Activated naive CD8-positive, alpha-beta T cell treated with anti-CD3 and anti-CD28 coated beads for 36 hours (primary cell): Measurements from ENCODE around the gene TIGD6. TPM values are rescaled to one million over a fixed set of nuclear protein-coding genes. Genes with fewer than 3 reads are reported as not detected.
A peak's percentile ranks its signal among the peaks of the same experiment; 100 is the strongest.

Experiments
- DNase-seq: peaks from one replicate; pipeline ENCODE4 v3.0.0; 2021
- H3K27ac Mint-ChIP-seq: one replicate; pipeline ENCODE4 v1.8.0; 2022; ENCODE audit warnings: mild to moderate bottlenecking, moderate library complexity, mixed read lengths
- H3K27me3 Mint-ChIP-seq: one replicate; pipeline ENCODE4 v1.8.0; 2022; ENCODE audit warnings: mild to moderate bottlenecking, mixed read lengths
- H3K36me3 Mint-ChIP-seq: one replicate; pipeline ENCODE4 v1.8.0; 2021; ENCODE audit warnings: mild to moderate bottlenecking, mixed read lengths
- H3K4me1 Mint-ChIP-seq: one replicate; pipeline ENCODE4 v1.8.0; 2021; ENCODE audit warnings: mixed read lengths
- H3K4me3 Mint-ChIP-seq: one replicate; pipeline ENCODE4 v1.8.0; 2022; ENCODE audit warnings: mild to moderate bottlenecking, moderate library complexity, mixed read lengths
- H3K9me3 Mint-ChIP-seq: one replicate; pipeline ENCODE4 v1.8.0; 2022; ENCODE audit warnings: mixed read lengths
- total RNA-seq, 2 experiments: library from RNA; stranded (reverse); gene quantifications; one replicate each; pipeline ENCODE4 v1.2.3, GENCODE V29; 2021

TIGD6 gene
- total RNA-seq, 2 experiments from 2014 or later = 1.7 to 1.9 TPM

DNA sequence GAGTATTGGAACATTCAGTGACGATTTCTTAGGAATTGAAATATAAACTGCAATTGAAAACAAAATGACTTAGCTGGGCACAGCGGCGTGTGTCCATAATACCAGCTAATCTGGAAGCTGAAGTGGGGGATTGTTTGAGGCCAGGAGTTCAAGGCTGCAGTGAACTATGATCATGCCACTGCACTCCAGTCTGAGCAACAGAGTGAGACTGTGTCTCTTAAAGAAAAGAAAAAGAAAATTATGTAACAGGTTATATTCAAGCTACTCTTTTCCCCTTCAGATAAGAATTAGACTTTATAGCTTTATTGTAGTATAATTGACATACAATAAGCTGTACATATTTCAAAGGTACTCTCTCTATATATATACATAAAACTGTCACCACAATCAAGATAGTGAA, 33.5 kb downstream of the TIGD6 start:
- Mint-ChIP-seq H3K27me3 (no peaks in the 10 kb centered on the region), H3K27ac (no peak overlapping the region), H3K36me3 (peaks cover 7% of the 10 kb centered on the region), H3K9me3 (no peaks in the 10 kb centered on the region), H3K4me1 (peaks cover 13% of the 10 kb centered on the region), H3K4me3 (no peak overlapping the region)
- no peak for DNase-seq

DNA sequence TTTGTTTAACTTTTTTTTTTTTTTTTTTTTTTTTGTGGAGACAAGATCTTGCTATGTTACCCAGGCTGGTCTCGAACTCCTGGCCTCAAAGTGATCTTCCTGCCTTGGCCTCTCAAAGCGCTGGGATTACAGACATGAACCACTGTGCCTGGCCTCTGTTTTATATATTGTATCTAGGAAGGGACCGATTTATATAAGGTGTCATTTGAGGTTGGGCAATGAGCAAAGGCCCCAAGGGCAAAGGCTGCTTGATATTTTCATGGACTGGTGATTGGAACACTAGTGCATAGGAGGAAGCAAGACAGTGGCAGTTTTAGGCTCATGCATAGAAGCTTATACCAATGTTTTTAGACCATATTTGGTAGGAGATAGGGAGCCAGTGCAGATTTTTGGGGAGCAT, 36.7 kb downstream of the TIGD6 start:
- DNase-seq = no peak
- no peaks in the 10 kb centered on the region for H3K27me3 Mint-ChIP-seq
- H3K4me3 Mint-ChIP-seq = no peak overlapping the region
- H3K36me3 Mint-ChIP-seq = peaks cover 10% of the 10 kb centered on the region
- H3K9me3 Mint-ChIP-seq = no peaks in the 10 kb centered on the region
- H3K27ac Mint-ChIP-seq = no peak overlapping the region
- H3K4me1 Mint-ChIP-seq = peaks cover 33% of the 10 kb centered on the region

DNA sequence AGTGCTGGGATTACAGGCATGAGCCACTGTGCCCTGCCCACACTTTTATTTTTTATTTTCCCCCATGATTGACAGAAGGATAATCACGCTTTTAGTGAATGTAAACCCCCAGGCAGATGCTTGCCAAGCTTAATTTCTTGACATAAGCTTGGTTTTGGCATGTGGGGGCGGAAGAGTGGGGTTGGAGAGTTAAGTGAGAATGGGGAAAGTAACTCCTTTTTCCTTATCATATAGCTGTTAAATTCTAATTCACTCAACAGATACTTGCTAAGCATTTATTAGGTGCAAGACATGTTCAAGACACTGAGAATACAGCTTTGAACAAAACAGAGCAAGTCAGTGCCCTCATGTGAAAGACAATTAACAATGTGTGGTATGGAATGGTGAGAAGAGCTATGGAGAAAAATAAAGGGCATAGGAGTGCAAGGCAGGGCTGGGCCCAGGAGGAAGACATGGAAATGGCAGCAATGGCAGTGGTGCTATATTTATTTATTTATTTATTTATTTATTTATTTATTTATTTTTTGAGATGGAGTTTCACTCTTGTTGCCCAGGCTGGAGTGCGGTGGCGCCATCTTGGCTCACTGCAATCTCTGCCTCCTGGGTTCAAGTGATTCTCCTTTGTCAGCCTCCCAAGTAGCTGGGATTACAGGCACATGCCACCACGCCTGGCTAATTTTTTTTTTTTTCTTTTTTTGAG, 37.7 kb downstream of the TIGD6 start:
- Mint-ChIP-seq H3K4me1 (peaks cover 33% of the 10 kb centered on the region), H3K27ac (no peak overlapping the region), H3K27me3 (no peaks in the 10 kb centered on the region), H3K9me3 (no peaks in the 10 kb centered on the region), H3K36me3 (peaks cover 10% of the 10 kb centered on the region), H3K4me3 (no peak overlapping the region)
- DNase-seq = no peak

DNA sequence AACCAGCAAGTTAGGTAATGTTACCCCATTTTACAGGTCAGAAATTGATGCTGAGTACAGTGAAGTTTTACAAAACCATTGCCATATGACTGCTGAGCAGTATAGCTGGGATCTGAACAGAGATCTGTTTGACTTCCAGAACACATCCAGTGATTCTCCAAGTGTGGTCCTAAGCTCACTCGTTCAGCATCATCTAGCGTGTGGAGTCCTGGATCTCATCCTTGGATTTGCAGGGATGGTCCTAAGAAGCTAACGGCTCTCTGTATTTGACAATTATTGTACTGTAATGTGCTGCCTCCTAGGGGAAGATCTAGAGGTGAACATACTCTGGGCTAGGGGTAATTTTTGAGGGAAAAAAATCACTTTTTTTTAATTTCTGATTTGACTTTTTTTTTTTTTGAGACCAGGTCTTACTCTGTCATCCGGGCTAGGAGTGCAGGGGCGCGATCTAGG, 38.5 kb downstream of the TIGD6 start:
- H3K4me1 Mint-ChIP-seq = peaks cover 29% of the 10 kb centered on the region
- no peaks in the 10 kb centered on the region for H3K9me3 Mint-ChIP-seq
- peaks cover 10% of the 10 kb centered on the region for H3K36me3 Mint-ChIP-seq
- H3K27me3 Mint-ChIP-seq = no peaks in the 10 kb centered on the region
- H3K4me3 Mint-ChIP-seq = peak overlapping the region; percentile 96
- DNase-seq = no peak
- H3K27ac Mint-ChIP-seq = peak overlapping the region; percentile 48

DNA sequence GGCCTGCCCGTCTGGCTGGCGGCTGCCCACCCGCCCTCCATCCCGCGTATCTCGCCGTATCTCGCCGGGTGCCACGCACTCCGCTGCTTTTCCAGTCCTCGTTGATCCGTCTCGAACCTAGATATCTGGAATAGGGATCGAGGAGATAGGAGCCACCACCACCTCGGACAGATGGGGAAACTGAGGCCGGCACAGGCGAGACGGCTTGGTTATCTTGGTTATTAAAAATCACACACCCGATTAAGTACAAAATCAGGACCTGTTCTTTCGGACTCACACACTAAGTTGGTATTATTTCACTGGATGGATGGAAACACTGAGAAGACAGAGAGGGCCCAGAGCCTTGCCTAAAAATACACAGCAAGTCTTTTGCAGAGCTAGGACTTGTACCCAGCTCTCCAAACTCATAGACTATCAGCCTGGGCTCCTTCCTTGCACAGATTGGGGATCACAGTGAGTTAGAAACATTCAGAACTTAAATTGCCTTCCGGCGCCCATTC, 39.2 kb downstream of the TIGD6 start:
- peaks cover 29% of the 10 kb centered on the region for H3K4me1 Mint-ChIP-seq
- no peaks in the 10 kb centered on the region for H3K9me3 Mint-ChIP-seq
- H3K36me3 Mint-ChIP-seq = peaks cover 10% of the 10 kb centered on the region
- peak overlapping the region; percentile 96 for H3K4me3 Mint-ChIP-seq
- no peaks in the 10 kb centered on the region for H3K27me3 Mint-ChIP-seq
- H3K27ac Mint-ChIP-seq = peak overlapping the region; percentile 39
- no peak for DNase-seq

DNA sequence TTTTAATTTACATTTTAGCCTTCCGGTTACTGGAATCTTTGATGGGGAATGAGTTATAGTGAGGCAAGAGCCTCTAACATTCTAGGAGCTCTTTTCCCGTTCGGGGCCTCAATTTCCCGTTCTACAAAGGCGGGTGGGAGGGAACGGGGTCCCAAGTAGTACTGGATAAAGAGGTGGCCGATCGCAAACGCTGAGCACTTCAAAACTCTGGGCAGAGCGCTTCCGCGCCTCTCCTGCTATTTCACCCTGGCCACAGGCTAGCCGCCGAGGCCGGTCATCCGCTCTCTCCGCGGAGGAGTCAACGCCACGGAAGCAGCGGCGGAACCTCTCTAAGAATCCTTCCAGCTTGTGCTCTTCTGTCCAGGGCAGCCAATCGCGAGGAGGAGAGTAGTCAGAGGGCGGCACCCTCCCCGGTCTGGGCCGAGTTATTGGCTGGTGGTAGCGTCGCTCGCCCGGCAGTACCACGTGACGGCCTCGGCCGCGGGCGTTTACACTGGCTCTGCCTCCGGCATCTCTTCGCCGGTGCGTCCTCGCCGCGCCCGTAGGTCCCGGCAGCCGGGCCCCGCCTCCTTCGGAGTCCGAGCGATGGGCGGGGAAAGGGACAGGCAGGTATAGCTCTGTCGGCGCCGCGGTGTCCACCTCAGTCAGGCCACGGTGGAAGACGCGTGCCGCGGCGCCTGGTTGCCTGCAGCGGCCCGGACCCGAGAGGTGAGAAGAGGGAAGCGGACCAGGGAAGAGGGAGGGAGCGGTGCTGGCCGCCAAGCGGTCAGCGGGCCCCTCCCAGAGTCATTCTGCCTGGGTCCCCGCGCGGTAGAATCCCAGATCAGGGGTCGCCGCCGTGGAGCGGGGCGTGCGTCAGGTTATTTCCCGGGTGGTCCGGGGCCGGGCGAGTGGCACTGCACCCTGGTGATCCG, 39.9 kb downstream of the TIGD6 start, which contains the start of gene SLC26A2:
TSS of gene SLC26A2 (plus strand) at position 487 of the 914 bp plus-strand sequence. CDS start 16,895 bp downstream, outside the sequence.
- peak within 1 kb of the TSS; percentile 96 for H3K4me3 Mint-ChIP-seq
- H3K36me3 Mint-ChIP-seq = peaks cover 10% of the 10 kb centered on the region
- H3K9me3 Mint-ChIP-seq = no peaks in the 10 kb centered on the region
- peaks cover 29% of the 10 kb centered on the region for H3K4me1 Mint-ChIP-seq
- H3K27ac Mint-ChIP-seq = peak within 1 kb of the TSS; percentile 97
- no peaks in the 10 kb centered on the region for H3K27me3 Mint-ChIP-seq
- DNase-seq = peak; percentile 95

DNA sequence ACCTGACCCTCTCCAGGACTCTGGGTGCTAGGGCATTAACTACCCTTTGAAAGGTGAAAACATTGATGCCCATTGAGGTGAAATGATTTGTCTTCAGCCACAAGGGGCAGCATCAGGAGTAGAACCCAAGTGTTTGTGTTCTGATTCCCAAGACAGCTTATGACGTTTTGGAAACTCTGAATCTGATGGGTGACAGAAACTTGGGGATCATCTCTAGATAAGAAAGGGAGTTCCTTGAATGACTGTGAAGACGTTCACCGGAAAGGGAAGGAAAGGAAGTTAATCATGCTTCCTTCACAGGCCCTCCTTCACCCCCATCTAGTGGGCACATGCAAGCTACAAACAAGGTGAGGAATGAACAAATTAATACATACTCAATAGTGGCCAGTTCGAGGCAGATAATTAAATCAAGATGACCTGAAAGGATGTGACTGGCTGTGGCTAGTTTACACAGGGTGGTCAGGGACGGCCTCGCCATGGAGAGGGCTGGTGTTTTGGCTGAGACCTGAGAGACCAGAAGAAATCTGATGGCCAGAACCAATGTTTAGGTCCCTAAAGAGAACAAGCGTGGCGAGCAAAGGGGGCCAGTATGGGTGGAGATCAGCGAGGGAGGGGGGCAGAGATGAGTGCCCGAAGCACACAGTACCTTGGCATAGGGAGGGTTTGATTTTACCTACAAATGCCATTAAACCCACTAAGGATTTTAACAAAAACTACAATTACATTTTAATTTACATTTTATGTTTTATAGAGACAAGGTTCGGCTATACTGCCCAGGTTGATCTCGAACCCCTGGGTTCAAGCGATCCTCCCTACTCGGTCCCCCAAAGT, 40.8 kb downstream of the TIGD6 start:
- peak overlapping the region; percentile 96 for H3K4me3 Mint-ChIP-seq
- H3K27ac Mint-ChIP-seq = peak overlapping the region; percentile 97
- DNase-seq = peak; percentile 52
- H3K4me1 Mint-ChIP-seq = peaks cover 29% of the 10 kb centered on the region
- peaks cover 10% of the 10 kb centered on the region for H3K36me3 Mint-ChIP-seq
- no peaks in the 10 kb centered on the region for H3K9me3 Mint-ChIP-seq
- H3K27me3 Mint-ChIP-seq = no peaks in the 10 kb centered on the region

DNA sequence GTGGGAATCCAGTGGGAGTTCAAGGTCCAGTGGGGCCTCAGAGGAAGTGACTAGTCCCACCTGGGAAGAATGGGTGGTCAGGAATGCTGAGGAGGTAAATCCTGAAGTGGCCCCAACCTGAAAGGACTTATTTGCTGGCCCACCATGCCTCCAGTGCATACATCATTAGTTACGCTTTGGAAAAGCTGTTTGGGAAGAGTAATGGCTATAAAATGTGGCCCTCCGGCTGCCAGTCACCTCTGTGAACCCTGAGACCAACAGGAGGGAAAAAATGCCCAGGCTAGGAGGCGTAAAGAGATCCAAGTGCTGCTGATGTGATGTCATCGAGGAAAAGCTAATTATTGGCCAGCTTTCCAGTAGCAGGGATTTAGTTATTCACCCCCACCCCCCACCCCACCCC, 42.6 kb downstream of the TIGD6 start:
- H3K9me3 Mint-ChIP-seq = no peaks in the 10 kb centered on the region
- peaks cover 29% of the 10 kb centered on the region for H3K4me1 Mint-ChIP-seq
- H3K27ac Mint-ChIP-seq = no peak overlapping the region
- H3K4me3 Mint-ChIP-seq = no peak overlapping the region
- no peaks in the 10 kb centered on the region for H3K27me3 Mint-ChIP-seq
- peaks cover 9% of the 10 kb centered on the region for H3K36me3 Mint-ChIP-seq
- no peak for DNase-seq

DNA sequence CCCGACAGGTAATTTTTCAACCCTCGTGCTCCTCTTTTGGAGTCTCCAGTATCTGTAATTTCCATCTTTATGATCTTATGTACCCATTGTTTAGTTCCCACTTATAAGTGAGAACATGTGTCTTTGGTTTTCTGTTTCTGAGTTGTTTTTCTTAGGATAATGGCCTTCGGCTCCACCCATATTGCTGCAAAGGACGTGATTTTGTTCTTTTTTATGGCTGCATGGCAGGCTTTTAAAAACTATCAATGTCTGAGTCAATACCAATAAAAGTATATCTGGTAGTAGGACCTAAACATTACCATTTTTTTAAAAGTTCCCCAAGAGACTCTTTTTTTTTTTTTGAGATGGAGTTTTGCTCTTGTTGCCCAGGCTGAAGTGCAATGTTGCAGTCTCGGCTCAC, 43.8 kb downstream of the TIGD6 start:
- no peak for DNase-seq
- peaks cover 17% of the 10 kb centered on the region for H3K4me1 Mint-ChIP-seq
- H3K27me3 Mint-ChIP-seq = no peaks in the 10 kb centered on the region
- no peak overlapping the region for H3K4me3 Mint-ChIP-seq
- H3K27ac Mint-ChIP-seq = no peak overlapping the region
- H3K36me3 Mint-ChIP-seq = peaks cover 3% of the 10 kb centered on the region
- H3K9me3 Mint-ChIP-seq = no peaks in the 10 kb centered on the region

DNA sequence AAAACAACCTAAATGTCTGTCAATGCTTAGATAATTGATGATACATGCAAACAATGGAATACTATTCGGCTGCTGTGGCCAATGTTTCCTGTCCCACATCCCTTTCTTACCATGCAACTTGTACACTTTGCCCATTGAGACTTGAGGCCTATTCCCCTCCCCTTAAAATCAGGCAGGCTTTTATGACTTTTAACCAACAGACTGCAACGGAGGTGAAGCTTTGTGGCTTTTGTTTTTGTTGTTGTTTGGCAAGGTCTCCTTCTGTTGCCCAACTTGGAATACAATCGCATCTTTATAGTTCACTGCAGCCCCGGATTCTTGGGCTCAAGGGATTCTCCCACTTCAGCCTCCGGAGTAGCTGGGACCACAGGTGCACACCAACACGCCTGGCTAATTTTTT, 45.7 kb downstream of the TIGD6 start:
- Mint-ChIP-seq H3K9me3 (no peaks in the 10 kb centered on the region), H3K27ac (no peak overlapping the region), H3K27me3 (no peaks in the 10 kb centered on the region), H3K36me3 (no peaks in the 10 kb centered on the region), H3K4me3 (no peak overlapping the region), H3K4me1 (peaks cover 7% of the 10 kb centered on the region)
- DNase-seq = no peak

DNA sequence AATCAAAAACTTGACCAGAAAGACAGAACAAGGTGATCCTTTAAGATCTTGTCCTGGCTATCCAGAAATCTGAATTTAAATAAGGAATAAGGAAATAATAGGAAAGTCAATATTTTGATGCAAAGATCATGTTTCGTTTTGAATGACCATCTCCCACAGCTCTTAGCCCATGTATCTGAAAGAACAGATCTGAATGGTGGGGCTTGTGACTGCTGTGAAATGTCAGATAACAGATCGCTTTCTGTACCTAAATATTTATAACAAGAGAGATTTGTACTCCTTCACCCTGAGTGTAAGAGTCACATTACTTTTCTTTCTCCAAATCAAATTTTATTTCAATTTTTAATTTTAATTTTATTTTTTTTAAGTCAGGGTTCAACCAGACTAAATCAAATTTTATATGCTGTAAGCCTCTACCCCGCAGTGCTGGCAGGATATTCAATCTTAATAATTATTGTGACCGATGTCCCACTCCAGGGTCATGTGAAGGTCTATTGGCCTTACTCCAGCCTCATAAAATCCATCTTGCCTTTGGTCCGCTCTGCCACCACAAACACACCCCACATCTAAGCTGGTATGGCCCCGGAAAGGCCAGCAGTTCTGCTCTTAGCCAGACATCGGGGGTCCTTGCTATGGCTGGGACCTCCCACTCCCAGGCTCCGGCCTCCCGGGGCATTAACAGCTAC, 46.9 kb downstream of the TIGD6 start:
- no peak for DNase-seq
- H3K36me3 Mint-ChIP-seq = no peaks in the 10 kb centered on the region
- H3K4me3 Mint-ChIP-seq = no peak overlapping the region
- no peaks in the 10 kb centered on the region for H3K4me1 Mint-ChIP-seq
- no peaks in the 10 kb centered on the region for H3K9me3 Mint-ChIP-seq
- H3K27me3 Mint-ChIP-seq = peaks cover under 1% of the 10 kb centered on the region
- H3K27ac Mint-ChIP-seq = no peak overlapping the region

DNA sequence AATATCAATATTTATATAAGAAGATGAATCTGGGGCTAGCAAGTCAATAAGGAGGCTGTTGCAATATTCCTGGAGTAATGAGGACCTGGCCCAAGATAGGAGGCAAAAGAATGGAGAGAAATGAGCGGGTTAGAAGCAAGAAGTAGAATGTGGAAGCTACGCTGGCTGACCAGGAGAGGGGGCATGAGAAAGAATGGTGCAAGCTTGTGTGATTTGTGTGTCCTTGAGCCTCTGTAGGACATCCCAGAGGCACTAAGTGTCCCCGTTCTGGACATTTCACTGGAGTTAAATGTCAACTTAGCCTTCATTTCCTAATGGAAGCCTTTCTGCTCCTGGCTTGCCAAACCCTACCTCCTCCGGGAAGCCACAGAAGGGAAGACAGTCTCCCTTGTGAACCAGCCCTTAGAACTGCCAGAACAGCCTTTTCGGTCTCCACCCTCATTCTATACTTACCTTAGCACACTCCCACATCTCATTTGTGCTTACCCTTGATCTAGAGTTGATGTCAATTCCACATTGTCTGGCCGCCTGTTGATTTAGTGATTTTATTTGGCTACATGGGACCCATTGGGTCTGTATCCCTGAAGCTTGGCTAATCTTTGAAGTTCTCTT, 49.2 kb downstream of the TIGD6 start:
- no peaks in the 10 kb centered on the region for H3K9me3 Mint-ChIP-seq
- no peak for DNase-seq
- H3K36me3 Mint-ChIP-seq = no peaks in the 10 kb centered on the region
- H3K4me3 Mint-ChIP-seq = no peak overlapping the region
- no peaks in the 10 kb centered on the region for H3K4me1 Mint-ChIP-seq
- H3K27ac Mint-ChIP-seq = no peak overlapping the region
- peaks cover 4% of the 10 kb centered on the region for H3K27me3 Mint-ChIP-seq

DNA sequence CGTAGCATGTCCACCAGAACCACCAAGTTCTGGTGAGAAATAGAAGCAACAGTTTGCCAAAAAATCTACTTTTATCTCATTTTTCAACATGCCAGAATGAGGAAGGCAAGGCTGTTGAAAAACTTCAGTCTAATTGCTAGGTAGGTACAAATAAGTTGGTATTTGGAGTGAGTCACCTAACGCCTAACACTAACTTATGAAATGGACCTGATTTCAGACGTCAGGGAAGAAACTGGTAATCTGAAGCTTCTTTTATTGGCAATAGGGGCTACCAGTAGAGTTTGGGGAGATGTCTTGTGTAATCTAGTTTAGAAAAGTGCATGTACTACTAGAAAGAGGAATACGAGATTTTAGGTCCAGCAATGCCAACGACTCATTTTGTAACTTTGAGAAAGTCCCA, 51.5 kb downstream of the TIGD6 start:
- no peak overlapping the region for H3K27ac Mint-ChIP-seq

DNA sequence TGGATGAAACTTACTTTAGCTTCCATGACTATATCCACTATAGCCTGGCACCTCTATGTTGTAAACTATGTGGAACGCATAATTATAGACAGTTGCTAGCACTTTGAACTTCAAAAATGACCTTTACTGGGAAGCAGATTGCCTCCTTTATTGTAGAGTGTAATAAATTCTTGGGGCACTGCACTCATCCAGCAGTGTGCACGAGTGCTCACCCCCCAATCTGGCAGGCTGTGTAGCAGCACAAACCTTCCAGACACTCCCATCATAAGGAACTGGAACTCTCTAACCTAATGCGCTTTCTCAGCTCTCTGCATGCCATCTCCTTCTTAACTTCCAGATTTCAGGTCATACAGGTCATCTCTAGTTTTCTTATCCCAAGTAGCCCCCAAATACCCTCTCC, 54.3 kb downstream of the TIGD6 start:
- H3K27me3 Mint-ChIP-seq = peaks cover 4% of the 10 kb centered on the region
- H3K27ac Mint-ChIP-seq = no peak overlapping the region
- H3K4me3 Mint-ChIP-seq = no peak overlapping the region
- no peaks in the 10 kb centered on the region for H3K36me3 Mint-ChIP-seq
- no peak for DNase-seq
- no peaks in the 10 kb centered on the region for H3K9me3 Mint-ChIP-seq
- no peaks in the 10 kb centered on the region for H3K4me1 Mint-ChIP-seq

More for the DNA sequence above, 51.5 kb downstream of the TIGD6 start:
- no peak for DNase-seq
- peaks cover 4% of the 10 kb centered on the region for H3K27me3 Mint-ChIP-seq
- H3K4me3 Mint-ChIP-seq = no peak overlapping the region
- H3K9me3 Mint-ChIP-seq = no peaks in the 10 kb centered on the region
- no peaks in the 10 kb centered on the region for H3K36me3 Mint-ChIP-seq
- H3K4me1 Mint-ChIP-seq = no peaks in the 10 kb centered on the region
